Non-pigmented ciliary epithelial cell (primary cell): ENCODE data around the gene ARID1B.

ENCODE experiments used
- DNase-seq: peaks from one replicate; pipeline ENCODE4 v3.0.0-alpha.2; 2010; ENCODE audit warnings: low read depth

Gene ARID1B

GRCh38 chr6:157245436-157245835 lies 468.3 kb downstream of the ARID1B start:
- DNase-seq: no peak

GRCh38 chr6:157246048-157246630 lies 469.0 kb downstream of the ARID1B start:
- no peak for DNase-seq

DNA sequence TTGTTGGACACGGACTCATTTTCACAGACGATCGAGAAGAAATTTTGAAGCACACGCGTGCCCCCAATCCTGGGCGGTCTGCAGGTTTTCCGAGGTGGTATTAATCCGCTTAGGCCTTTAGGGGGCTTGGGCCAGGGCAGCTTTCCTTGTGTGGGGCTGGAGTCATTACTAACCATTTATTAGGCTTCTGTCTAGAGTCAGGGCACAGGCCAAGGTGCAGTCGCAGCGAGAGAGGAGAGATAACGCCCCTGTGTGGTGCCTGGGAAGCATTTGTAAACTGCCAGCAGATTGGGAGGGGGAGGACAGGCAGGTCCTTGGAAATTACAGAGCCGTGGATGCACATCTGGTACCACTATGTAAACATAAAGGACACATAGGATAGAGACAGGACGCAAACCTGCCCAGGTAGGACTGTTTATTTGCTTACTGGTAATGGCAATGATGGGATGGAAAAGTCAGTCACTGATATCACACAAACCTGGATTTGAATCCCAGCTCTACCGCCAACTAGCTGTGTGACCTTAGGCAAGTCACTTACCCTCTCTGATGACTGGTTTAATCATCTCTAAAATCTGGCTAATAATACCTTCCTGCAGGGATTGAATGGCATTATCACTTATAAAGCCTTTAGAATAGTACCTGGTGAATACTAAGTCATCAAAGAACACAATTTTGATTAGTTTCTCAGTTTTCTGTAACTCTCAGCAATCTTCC lies 469.8 kb downstream of the ARID1B start:
- no peak for DNase-seq

- DNase-seq: no peak
Observed at GRCh38 chr6:157248264-157248663, 471.1 kb downstream of the ARID1B start.

- no peak for DNase-seq
Observed at GRCh38 chr6:157249826-157250225, 472.6 kb downstream of the ARID1B start.

GRCh38 chr6:157251586-157252247 lies 474.5 kb downstream of the ARID1B start:
- no peak for DNase-seq

- no peak for DNase-seq
Observed at GRCh38 chr6:157253017-157253416, 475.8 kb downstream of the ARID1B start.

- no peak for DNase-seq
Observed at GRCh38 chr6:157253699-157254098, 476.5 kb downstream of the ARID1B start.

- no peak for DNase-seq
Observed at GRCh38 chr6:157254538-157254937, 477.4 kb downstream of the ARID1B start.

- no peak for DNase-seq
Observed at GRCh38 chr6:157255079-157255478, 477.9 kb downstream of the ARID1B start.

DNA sequence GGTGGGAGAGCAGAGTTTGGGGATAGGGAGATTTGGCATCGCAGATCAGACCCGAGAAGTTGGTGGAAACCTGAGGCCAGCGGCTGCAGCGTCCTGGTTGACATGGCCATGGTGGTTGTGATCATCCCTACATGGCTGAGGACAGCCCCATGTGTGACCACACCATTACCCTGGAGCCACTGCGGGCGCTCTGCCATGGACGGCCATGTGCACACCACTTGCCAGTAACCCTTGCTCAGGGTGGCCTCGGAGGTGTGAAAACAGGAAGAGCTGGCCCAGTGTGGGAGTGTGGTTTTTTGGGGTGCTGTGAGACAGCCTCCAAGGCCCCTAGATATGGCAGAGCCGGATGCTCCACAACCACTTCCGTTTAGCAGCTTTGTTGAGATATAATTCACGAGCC lies 481.7 kb downstream of the ARID1B start:
- DNase-seq: no peak

DNA sequence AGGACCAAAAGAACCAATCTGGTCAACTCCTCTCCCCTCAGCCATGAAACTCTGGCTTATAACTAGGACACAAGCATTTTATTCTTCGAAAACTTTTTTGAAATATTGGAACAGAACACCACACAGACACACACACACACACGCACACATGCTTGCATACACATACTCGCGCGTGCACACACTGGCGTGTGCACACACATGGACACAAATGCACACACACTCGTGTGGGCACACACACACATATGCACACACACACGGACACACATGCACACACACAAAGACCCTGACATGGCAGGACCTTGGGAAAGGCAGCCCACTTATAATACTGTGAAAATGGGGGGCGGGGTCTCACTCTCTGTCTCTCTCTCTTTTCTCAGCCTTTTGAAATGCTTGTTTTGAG lies 482.3 kb downstream of the ARID1B start:
- no peak for DNase-seq
